ENCODE measurements around the gene C3. TPM values are rescaled to one million over a fixed set of nuclear protein-coding genes. Genes with fewer than 3 reads are reported as not detected.

The C3 gene
- total RNA-seq, 1 donor from 2014 or later = 8.2 TPM

DNA sequence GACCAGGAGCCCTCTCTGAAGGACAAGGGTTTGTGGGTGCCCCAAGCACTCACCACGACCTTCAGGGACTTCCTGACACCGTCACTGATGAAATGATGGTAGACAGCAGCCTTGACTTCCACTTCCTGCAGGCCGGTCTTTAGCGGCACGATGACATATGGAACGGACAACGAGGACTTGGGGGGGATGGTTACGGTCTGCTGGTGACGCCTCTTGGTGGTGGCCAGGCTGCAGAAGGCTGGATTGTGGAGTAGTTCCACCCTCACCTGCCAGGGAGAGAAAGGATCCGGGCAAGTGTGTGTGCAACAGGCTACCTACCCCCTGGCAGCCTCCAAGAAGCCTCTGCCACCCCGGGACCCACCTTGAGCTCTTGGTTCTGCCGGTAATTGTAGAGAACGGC, 23.2 kb downstream of the C3 start:
- H3K4me1 Mint-ChIP-seq (ENCODE audit: unreplicated experiment) = no peaks in the 10 kb centered on the region
- H3K27ac Mint-ChIP-seq = no peak overlapping the region
- no peaks in the 10 kb centered on the region for H3K36me3 Mint-ChIP-seq
- DNase-seq (ENCODE audit: extremely low spot score, unreplicated experiment) = no peak
- no peak for TF ChIP-seq CTCF (conservative IDR thresholded peaks at IDR 0.05)
- no peaks in the 10 kb centered on the region for H3K9me3 Mint-ChIP-seq
- no peaks in the 10 kb centered on the region for H3K27me3 Mint-ChIP-seq
- no peak overlapping the region for H3K4me3 Mint-ChIP-seq

- no peak for DNase-seq (ENCODE audit: extremely low spot score, unreplicated experiment)
- Mint-ChIP-seq H3K4me3 (no peak overlapping the region), H3K27me3 (no peaks in the 10 kb centered on the region), H3K4me1 (ENCODE audit: unreplicated experiment) (no peaks in the 10 kb centered on the region), H3K27ac (no peak overlapping the region), H3K9me3 (no peaks in the 10 kb centered on the region), H3K36me3 (no peaks in the 10 kb centered on the region)
- TF ChIP-seq CTCF (conservative IDR thresholded peaks at IDR 0.05) = no peak
Observed at GRCh38 chr19:6696239-6696820, 24.1 kb downstream of the C3 start.

DNA sequence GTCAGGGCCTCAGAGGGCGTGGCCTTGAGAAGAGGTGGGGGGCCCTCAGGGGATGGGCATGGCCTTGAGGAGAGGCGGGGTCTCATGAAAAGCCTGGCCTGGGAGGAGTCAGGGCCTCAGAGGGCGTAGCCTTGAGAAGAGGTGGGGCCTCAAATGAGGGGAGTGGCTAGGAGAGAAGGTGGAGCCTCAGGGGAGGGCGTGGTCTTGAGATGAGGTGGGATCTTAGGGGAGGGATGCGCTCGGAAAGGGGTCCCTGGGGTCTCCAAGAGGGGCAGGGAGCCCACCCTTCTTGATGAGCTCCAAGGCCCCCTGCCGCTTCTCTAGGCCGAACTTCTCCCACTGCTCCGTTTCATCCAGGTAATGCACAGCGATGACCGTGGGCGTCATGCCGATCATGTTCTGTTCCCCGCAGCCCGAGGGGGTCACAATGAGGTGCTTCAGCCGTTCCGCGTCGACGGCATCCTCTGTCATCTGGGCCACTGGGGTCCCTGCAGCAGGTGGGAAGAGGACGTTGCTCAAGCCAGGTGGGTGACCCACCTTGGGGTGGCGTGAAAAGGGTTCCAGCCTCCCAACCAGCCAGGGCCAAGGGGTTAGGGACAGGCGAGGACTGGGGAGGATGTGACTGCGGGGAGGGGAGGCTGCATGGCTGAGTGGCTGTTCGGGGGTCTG, 26.2 kb downstream of the C3 start:
- TF ChIP-seq CTCF (conservative IDR thresholded peaks at IDR 0.05) = no peak
- H3K4me1 Mint-ChIP-seq (ENCODE audit: unreplicated experiment) = no peaks in the 10 kb centered on the region
- no peak overlapping the region for H3K27ac Mint-ChIP-seq
- H3K4me3 Mint-ChIP-seq = no peak overlapping the region
- DNase-seq (ENCODE audit: extremely low spot score, unreplicated experiment) = no peak
- H3K36me3 Mint-ChIP-seq = no peaks in the 10 kb centered on the region
- no peaks in the 10 kb centered on the region for H3K9me3 Mint-ChIP-seq
- no peaks in the 10 kb centered on the region for H3K27me3 Mint-ChIP-seq

GRCh38 chr19:6693681-6694080, 26.8 kb downstream of the C3 start:
- no peak for DNase-seq (ENCODE audit: extremely low spot score, unreplicated experiment)
- no peaks in the 10 kb centered on the region for H3K27me3 Mint-ChIP-seq
- no peak overlapping the region for H3K27ac Mint-ChIP-seq
- H3K9me3 Mint-ChIP-seq = peaks cover 3% of the 10 kb centered on the region
- H3K36me3 Mint-ChIP-seq = no peaks in the 10 kb centered on the region
- no peak overlapping the region for H3K4me3 Mint-ChIP-seq
- no peak for TF ChIP-seq CTCF (conservative IDR thresholded peaks at IDR 0.05)
- H3K4me1 Mint-ChIP-seq (ENCODE audit: unreplicated experiment) = no peaks in the 10 kb centered on the region

GRCh38 chr19:6693056-6693471, 27.4 kb downstream of the C3 start:
- H3K36me3 Mint-ChIP-seq = no peaks in the 10 kb centered on the region
- no peak overlapping the region for H3K4me3 Mint-ChIP-seq
- TF ChIP-seq CTCF (conservative IDR thresholded peaks at IDR 0.05) = no peak
- no peak for DNase-seq (ENCODE audit: extremely low spot score, unreplicated experiment)
- no peaks in the 10 kb centered on the region for H3K27me3 Mint-ChIP-seq
- H3K4me1 Mint-ChIP-seq (ENCODE audit: unreplicated experiment) = no peaks in the 10 kb centered on the region
- H3K9me3 Mint-ChIP-seq = peaks cover 5% of the 10 kb centered on the region
- H3K27ac Mint-ChIP-seq = no peak overlapping the region

Measured in type B pancreatic cell (in vitro differentiated cells).